HG03521 (cell line): ENCODE data around the gene FOXP3.

Experiments used
- ATAC-seq: cut with Tn5 transposase; IDR thresholded peaks from one replicate; pipeline ENCODE4 v1.9.1; 2021; ENCODE audit warnings: mild to moderate bottlenecking, moderate library complexity; ENCODE audit not compliant: unreplicated experiment

Gene FOXP3

DNA sequence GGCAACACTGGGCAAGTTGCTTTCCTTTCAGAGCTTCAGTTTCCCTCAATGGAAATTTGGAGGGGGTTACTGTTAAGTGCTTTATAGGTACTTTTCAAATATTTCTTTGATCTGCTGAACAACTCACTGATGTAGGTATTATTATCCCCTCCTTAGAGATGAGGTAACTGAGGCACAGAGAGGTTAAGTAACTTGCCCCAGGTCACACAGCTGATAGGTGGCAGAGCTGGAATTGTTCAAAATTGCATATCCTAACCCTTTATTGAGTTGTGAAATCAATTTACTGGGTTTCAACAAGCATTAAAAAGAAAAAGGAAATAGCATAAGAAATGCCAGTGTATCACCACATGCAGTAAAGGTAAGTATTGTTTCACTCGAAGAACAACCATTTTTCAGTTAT is 11.7 kb upstream of the FOXP3 start:
- ATAC-seq, result no peak

DNA sequence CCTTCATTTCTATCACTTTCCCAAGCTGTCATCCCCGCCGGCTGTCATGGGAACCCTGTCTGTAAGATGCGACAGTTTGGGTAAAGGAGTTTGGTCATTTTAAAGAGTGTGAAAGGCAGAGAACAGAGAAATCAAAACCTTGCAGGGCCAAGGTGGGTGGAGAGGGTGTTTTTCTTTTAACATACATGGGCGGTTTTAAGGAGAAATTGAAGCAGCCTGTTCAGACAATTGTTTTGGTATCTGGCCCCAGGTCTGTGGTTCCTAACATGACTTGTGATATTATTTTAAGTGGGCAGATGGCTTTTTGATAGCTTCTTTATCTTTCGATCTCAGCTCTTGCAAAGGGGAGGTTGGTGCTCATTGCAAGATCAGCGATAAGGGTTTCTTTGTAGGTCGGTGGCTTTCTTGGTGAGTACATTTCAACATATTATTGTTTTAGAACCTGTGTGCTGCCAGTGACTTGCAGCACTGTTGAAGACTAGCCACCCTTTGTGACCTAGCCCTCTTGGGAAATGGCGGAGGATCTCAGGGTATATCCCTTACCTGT is 8.7 kb upstream of the FOXP3 start:
- no peak for ATAC-seq

- ATAC-seq, result no peak
These were observed 7.9 kb upstream of the FOXP3 start for GRCh38 chrX:49272421-49272820.

- no peak for ATAC-seq
These were observed 6.8 kb upstream of the FOXP3 start for GRCh38 chrX:49271341-49271740.

GRCh38 chrX:49270249-49270921 is 5.9 kb upstream of the FOXP3 start:
- no peak for ATAC-seq

DNA sequence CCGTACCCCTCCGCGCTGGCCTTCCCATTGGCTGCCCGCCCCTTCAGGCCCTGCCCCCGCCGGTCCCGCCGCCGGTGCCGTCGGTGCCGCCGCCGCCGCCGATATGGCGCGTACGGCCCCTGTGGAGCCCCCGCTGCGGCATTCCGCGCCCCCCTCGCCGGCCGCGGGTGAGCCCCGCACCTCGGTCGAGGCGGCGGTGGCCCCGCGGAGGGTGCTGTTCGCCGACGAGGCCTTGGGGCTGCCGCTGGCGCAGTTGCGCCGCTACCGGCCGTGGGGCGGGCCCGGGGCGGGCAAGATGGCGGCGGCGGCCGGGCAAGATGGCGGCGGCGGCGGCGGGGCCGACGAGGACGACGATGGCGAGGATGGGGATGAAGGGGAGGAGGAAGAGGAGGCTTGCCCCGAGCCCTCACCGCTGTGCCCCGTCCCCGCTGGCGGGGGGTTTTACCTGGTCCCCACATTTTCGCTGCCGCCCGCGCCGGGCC is 5.3 kb upstream of the FOXP3 start, which contains the start of gene PPP1R3F:
Gene PPP1R3F, plus strand, starts transcription at position 27 of the 482 bp plus-strand sequence. Its CDS starts 77 bp downstream, at position 104.
- peak; percentile 14 for ATAC-seq

DNA sequence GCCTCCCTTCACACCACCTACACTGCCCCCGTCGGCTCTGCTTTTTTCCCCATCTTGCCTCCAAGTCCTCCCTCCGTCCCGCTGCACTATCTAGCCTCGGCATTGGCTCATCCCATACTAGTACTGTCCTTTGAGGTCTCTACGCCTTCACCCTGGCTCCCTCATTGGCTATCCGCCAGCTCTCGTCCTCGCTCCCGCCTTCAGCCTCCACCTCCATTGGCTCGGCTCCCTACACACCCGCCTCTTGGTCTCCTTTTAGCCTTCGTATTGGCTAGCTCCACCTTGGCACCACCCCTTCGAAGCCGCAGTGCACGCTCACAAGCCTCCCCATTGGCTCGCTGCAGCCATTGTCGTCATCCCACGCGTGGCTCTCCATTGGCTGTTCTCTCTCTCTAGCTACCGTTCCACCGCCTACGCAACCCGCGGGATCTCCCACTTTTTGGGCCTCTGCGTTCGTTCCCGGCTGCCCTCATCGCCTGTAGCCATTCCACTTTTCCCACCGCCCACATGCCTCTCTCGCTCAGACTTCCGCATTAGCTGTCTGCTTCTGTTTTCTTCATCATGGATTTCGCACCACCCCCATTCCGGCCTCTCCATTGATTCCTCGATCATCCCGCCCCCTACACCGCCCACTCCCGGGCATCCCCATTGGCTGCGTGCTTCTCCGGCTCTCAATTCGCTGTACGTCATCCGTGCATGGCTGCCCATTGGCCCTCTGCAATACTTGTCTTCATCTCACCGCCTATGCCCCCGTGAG is 4.7 kb upstream of the FOXP3 start:
- peak; percentile 84 for ATAC-seq

DNA sequence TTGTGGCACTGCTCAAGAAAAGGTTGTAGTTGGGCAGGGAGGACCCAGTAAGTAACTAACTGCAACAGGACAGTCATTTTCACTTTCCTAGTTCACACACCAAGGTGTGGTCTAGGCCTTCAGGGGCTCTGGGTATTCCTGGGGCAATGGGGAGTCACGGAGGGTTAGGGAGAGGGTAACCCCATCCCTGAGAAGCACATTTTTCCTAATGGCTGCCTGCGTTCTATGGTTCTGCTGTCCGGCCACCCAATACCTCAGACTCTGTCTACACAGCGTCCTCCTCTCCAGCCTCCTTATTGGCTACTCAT is 4.1 kb upstream of the FOXP3 start:
- no peak for ATAC-seq

DNA sequence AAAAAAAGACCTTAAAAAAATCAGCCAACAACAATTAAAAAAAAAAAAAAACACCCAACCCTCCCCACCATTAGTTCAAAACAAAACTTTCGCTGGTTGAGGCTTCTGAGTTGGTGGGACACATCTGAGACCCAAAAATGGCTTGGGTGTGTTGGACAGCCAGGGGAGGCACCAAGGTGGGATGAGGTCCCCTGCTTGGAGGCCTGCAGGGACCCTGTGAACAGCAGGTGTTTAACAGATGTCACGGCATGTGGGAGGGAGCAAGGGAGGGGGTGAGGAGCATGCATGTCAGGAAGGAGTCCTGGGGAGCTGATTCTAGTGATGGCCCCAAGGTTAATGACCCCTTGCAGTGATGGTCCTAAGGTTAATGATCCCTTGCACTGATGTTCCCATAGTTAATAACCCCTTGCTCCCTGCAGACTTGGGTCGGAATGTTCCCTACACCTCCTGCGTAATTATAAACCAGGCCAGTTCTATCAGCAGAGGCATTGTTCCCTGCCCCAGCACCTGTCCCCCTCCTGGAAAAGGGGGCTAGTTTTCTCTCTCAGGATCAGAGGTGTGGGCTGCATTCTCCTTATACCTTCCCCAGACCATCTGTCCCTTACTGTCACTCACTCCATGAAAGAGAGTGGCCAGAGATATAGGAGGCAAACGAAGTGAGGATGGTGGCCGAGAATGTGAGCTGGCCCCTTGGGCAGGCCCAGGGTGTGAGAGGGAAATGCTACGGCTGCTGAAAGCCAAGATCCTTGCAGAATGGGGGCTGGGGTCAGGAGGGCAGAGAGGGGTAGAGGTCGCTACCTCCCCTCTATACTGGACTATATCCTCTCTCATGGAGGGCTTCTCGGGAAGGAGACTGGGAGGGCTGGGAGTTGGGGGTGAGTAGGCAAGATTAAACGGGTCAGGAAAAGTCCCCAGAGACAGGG is 2.3 kb upstream of the FOXP3 start:
- no peak for ATAC-seq

DNA sequence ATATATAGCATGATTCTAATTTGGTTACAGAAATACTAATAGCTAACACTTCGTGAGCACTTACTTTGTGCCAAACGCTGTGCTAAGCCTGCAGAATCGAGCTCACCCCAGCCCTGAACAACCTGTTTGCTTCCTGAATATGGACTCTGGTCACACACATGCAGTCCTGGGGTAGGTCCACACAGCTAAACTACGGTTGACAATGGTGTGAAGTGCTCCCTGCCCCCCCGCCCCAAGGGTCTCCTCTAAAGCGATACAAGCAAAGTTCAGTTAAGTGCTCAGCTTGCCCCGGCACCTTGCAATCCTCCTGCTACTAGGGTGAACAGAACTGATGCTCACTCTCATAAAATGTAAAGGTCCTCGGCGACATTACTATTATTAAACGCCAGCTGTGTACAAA is 879 bp downstream of the FOXP3 start:
- ATAC-seq, result no peak

- no peak for ATAC-seq
These were observed 1.9 kb downstream of the FOXP3 start for GRCh38 chrX:49262603-49263002.

- ATAC-seq, result no peak
These were observed 4.1 kb downstream of the FOXP3 start for GRCh38 chrX:49260221-49260985.

DNA sequence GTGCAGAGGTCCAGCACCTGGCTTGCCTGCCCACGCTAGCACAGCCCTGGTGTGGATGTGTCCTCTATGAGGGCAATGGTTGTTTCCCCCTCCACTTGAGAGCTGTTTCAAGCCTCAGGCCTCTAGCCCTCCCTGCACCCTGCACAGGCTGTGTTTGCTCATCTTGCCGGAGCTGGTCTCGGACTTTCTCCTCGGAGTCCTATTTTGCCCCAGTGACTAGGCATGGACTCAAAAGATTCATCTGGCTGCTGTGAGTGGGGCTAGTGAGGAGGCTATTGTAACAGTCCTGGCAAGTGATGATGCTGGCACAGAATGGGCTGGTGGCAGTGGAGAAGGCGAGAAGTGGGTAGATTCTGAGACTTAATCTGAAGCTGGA is 5.8 kb downstream of the FOXP3 start:
- no peak for ATAC-seq

GRCh38 chrX:49257846-49258748 is 6.4 kb downstream of the FOXP3 start:
- no peak for ATAC-seq

DNA sequence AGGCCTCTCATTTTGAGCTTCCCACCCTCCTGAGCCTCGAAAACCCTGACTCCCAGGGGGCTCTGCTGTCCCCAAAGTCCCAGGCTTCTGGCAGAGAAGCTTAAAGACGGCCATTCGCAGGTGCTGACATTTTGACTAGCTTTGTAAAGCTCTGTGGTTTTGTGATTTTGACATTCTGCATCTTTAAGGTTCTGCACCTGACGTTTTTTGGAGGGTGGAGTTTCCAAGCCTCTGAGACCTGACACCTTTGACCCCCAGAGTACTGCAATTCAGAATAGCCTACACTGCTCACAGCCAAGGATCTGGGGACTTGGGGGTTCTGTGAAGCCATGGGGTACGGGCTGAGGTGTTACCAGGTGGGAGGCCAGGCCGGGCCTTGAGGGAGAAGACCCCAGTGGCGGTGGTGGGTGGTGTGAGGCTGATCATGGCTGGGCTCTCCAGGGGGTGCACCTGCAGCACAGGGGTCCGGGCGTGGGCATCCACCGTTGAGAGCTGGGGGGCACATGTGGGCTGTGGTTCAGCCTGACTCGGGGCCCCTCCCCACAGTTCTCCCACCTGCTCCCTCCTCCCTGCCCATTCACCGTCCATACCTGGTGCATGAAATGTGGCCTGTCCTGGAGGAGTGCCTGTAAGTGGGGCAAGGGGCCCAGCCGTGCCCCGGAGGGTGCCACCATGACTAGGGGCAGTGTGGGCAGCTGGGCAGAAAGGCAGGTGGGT is 7.3 kb downstream of the FOXP3 start:
- ATAC-seq, result no peak

DNA sequence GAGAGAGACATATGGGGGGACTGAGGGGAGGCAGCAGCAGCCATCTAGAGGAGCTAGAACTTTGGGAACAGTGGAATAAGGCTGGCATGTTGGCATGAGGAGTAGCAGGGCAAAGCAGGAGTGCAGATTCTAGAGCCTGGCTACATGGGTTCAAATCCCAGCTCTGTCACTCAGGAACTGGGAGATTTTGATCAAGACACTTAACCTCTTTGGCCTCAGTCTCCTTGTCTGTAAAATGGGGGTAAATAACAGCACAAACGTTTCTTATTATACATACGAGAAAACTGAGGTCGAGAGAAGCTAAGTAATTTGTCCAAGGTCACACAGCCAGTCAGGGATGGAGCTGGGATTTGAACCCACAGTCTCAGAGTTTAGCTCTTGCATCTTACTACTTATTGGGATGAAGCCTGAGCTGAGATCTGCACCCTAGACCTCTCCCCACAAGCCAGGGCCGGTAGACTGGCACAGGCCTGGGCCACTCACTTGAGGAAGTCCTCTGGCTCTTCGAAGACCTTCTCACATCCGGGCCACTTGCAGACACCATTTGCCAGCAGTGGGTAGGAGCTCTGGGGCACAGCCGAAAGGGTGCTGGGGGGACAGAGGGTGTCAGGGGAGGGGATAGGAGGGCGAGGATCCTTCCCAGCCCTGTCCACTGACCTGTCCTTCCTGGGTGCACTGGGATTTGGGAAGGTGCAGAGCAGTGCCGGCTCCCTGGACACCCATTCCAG is 8.1 kb downstream of the FOXP3 start:
- no peak for ATAC-seq

DNA sequence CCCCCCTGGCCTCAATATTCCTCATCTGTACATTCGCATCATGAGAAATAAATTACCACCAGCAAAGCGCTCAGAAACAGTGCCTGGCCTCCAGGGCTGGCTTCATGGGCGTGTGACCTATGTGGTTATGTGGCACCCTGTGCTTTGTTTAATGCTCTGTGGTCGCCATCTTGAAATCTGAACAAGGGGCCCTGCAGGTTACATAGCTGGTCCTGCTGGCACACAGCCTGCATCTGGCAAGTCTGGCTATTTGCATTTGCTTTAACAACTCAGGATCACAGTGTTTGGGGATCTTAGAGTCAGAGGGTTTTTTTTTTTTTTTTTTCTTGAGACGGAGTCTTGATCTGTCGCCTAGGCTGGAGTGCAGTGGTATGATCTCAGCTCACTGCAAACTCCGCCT is 9.9 kb downstream of the FOXP3 start:
- ATAC-seq, result no peak

DNA sequence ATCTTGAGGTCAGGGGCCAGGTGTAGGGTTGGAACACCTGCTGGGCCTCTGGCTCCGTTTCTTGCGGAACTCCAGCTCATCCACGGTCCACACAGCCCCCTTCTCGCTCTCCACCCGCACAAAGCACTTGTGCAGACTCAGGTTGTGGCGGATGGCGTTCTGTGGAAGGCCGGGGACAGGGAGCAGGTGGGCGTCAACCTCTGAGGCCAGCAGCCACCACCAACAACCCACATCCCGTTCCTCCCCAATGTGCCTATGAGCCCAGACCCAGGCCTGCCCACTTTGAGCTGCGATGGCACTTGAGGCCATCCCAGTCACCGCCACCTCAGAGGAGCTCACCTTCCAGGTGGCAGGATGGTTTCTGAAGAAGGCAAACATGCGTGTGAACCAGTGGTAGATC is 13.2 kb downstream of the FOXP3 start:
- ATAC-seq, result no peak
